ENCODE results near the gene SLC6A3.
A peak's percentile ranks its signal among the peaks of the same experiment; 100 is the strongest.

Gene SLC6A3

GRCh38 chr5:1344975-1345838 is 100.0 kb downstream of the SLC6A3 start, which contains the start of gene CLPTM1L:
CLPTM1L (minus strand) TSS chr5:1345099; CDS start chr5:1344841, 258 bp downstream.
- H3K79me2 ChIP-seq (ENCODE audit: insufficient read depth, low read depth), result peaks cover 56% of the 10 kb centered on the region
- peaks cover 17% of the 10 kb centered on the region; the same call in 1 of the 2 replicates for H3K36me3 ChIP-seq (ENCODE audit: insufficient read depth)
- H2AFZ ChIP-seq (ENCODE audit: low read depth), result peak within 1 kb of the TSS; percentile 61
- H3K4me3 ChIP-seq (IDR thresholded peaks at IDR 0.05; ENCODE audit: insufficient read depth, low read depth, low read length), result peak within 1 kb of the TSS; percentile 65
- peak within 1 kb of the TSS; percentile 100 for H3K4me2 ChIP-seq
- H3K27me3 ChIP-seq (ENCODE audit: insufficient read depth, low read depth), result no peaks in the 10 kb centered on the region
- no peak for TF ChIP-seq CTCF (conservative IDR thresholded peaks at IDR 0.05; ENCODE audit: low read depth, low read length)
- peak within 1 kb of the TSS; percentile 71; the same call in 1 of the 2 replicates for H3K9ac ChIP-seq
- peak within 1 kb of the TSS; percentile 27 for H3K27ac ChIP-seq
- no peaks in the 10 kb centered on the region for H4K20me1 ChIP-seq (ENCODE audit: insufficient read depth)
- H3K4me1 ChIP-seq (ENCODE audit: low read depth, poor library complexity, severe bottlenecking), result peaks cover 25% of the 10 kb centered on the region

GRCh38 chr5:1343931-1344901 is 101.0 kb downstream of the SLC6A3 start:
- peak overlapping the region; percentile 67; the same call in 1 of the 2 replicates for H3K9ac ChIP-seq
- H3K4me3 ChIP-seq (IDR thresholded peaks at IDR 0.05; ENCODE audit: insufficient read depth, low read depth, low read length), result peak overlapping the region; percentile 65
- peaks cover 21% of the 10 kb centered on the region; the same call in 1 of the 2 replicates for H3K36me3 ChIP-seq (ENCODE audit: insufficient read depth)
- no peak overlapping the region for H2AFZ ChIP-seq (ENCODE audit: low read depth)
- H3K27me3 ChIP-seq (ENCODE audit: insufficient read depth, low read depth), result no peaks in the 10 kb centered on the region
- peaks cover 25% of the 10 kb centered on the region for H3K4me1 ChIP-seq (ENCODE audit: low read depth, poor library complexity, severe bottlenecking)
- no peaks in the 10 kb centered on the region for H4K20me1 ChIP-seq (ENCODE audit: insufficient read depth)
- H3K4me2 ChIP-seq, result peak overlapping the region; percentile 81
- peaks cover 64% of the 10 kb centered on the region for H3K79me2 ChIP-seq (ENCODE audit: insufficient read depth, low read depth)
- TF ChIP-seq CTCF (conservative IDR thresholded peaks at IDR 0.05; ENCODE audit: low read depth, low read length), result no peak
- H3K27ac ChIP-seq, result peak overlapping the region; percentile 20

GRCh38 chr5:1343315-1343751 is 101.9 kb downstream of the SLC6A3 start:
- H3K27me3 ChIP-seq (ENCODE audit: insufficient read depth, low read depth), result no peaks in the 10 kb centered on the region
- H3K4me3 ChIP-seq (IDR thresholded peaks at IDR 0.05; ENCODE audit: insufficient read depth, low read depth, low read length), result peak overlapping the region; percentile 65
- H3K4me1 ChIP-seq (ENCODE audit: low read depth, poor library complexity, severe bottlenecking), result peaks cover 25% of the 10 kb centered on the region
- peaks cover 72% of the 10 kb centered on the region for H3K79me2 ChIP-seq (ENCODE audit: insufficient read depth, low read depth)
- no peaks in the 10 kb centered on the region for H4K20me1 ChIP-seq (ENCODE audit: insufficient read depth)
- peaks cover 21% of the 10 kb centered on the region; the same call in 1 of the 2 replicates for H3K36me3 ChIP-seq (ENCODE audit: insufficient read depth)
- peak overlapping the region; percentile 81 for H3K4me2 ChIP-seq
- peak overlapping the region; percentile 20; the same call in 1 of the 2 replicates for H3K27ac ChIP-seq
- TF ChIP-seq CTCF (conservative IDR thresholded peaks at IDR 0.05; ENCODE audit: low read depth, low read length), result no peak
- peak overlapping the region; percentile 67; the same call in 1 of the 2 replicates for H3K9ac ChIP-seq
- H2AFZ ChIP-seq (ENCODE audit: low read depth), result no peak overlapping the region
